Activated naive CD4-positive, alpha-beta T cell treated with anti-CD3 and anti-CD28 coated beads, Interleukin-2, amount 50 U/mL, for 72 hours (primary cell): ENCODE results near the gene LCN9. TPM values are rescaled to one million over a fixed set of nuclear protein-coding genes. Genes with fewer than 3 reads are reported as not detected.

Experiments
- ATAC-seq, 2 donors: fragments of 150-1000 bp; cut with Tn5 transposase; 2 replicates each; pipeline ENCODE4 v1.10.0; 2021; ENCODE audit warnings: mild to moderate bottlenecking in 2 of 2, moderate library complexity in 2 of 2
- DNase-seq, 2 donors: peaks; one replicate each; pipeline ENCODE4 v3.0.0; 2021 to 2022; ENCODE audit warnings: low spot score in 2 of 2
- H3K27ac Mint-ChIP-seq, 2 donors: one replicate each; pipeline ENCODE4 v1.8.0; 2022; ENCODE audit warnings: mild to moderate bottlenecking in 2 of 2, mixed read lengths in 2 of 2
- H3K36me3 Mint-ChIP-seq, 2 donors: one replicate each; pipeline ENCODE4 v1.8.0; 2022; ENCODE audit warnings: mixed read lengths in 2 of 2
- H3K9me3 Mint-ChIP-seq, 2 donors: one replicate each; pipeline ENCODE4 v1.8.0; 2022; ENCODE audit warnings: mixed read lengths in 2 of 2
- total RNA-seq, 2 donors: library from RNA; stranded (reverse); gene quantifications; one replicate each; pipeline ENCODE4 v1.2.3, GENCODE V29; 2022

The LCN9 gene
- total RNA-seq, 2 donors from 2014 or later: not detected

- Mint-ChIP-seq H3K27ac (no peak within 1 kb of the TSS), H3K9me3 (peaks cover 15 to 16% of the 10 kb centered on the region in 2 donors), H3K36me3 (peaks cover 7 to 11% of the 10 kb centered on the region in 2 donors)
- ATAC-seq (no peak), DNase-seq (no peak)
Observed at GRCh38 chr9:135639196-135639595, 23.9 kb upstream of the LCN9 start, which contains the start of gene GLT6D1. TSS of gene GLT6D1 (minus strand) at chr9:135639540. CDS start at chr9:135639187, 353 bp downstream.

DNA sequence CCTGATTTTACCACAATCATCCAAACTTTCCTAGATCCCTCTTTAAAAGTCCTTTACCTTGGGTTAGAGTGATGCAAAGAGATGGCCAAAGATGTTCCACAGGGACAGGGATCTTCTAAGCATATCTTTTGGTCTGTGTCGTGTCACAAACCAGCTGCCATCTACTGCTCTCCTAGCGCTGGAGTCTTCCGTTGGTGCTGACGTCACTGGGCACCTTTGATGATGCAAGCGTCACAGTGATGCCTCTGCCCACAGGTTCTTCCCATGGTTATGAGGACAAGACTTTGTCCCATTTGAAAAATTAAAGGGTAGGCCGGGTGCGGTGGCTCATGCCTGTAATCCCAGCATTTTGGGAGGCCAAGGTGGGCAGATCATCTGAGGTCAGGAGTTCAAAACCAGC lies 22.1 kb upstream of the LCN9 start:
- ATAC-seq: no peak
- no peak overlapping the region for H3K27ac Mint-ChIP-seq
- peaks cover 17 to 23% of the 10 kb centered on the region in 2 donors for H3K36me3 Mint-ChIP-seq
- H3K9me3 Mint-ChIP-seq: peaks cover 28% of the 10 kb centered on the region in 2 donors
- DNase-seq: no peak

DNA sequence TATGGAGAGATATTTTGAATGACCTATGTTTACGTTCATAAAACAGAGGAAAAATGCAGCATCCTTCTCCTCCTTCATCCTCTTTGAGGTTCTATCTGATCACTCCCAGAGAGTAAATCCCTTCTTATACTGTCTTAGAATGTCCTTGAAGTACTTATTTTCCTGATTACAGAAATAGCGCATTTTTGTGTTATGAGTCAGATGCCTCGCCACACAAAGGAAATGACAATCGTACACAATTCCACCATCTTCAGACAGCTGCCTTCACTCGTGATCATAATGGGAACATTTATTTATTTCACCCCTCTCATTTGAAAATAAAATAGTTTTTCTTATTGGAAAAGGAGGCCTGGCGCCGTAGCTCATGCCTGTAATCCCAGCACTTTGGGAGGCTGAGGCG lies 21.4 kb upstream of the LCN9 start:
- DNase-seq (no peak), ATAC-seq (no peak)
- peaks cover 28 to 29% of the 10 kb centered on the region in 2 donors for H3K9me3 Mint-ChIP-seq
- no peak overlapping the region for H3K27ac Mint-ChIP-seq
- H3K36me3 Mint-ChIP-seq: peaks cover 19 to 24% of the 10 kb centered on the region in 2 donors

- no peak for DNase-seq
- Mint-ChIP-seq H3K9me3 (peaks cover 41 to 52% of the 10 kb centered on the region in 2 donors), H3K36me3 (peaks cover 29 to 36% of the 10 kb centered on the region in 2 donors), H3K27ac (peak overlapping the region; percentile 29 to 35)
- no peak for ATAC-seq
Observed at GRCh38 chr9:135644631-135645218, 18.4 kb upstream of the LCN9 start.

GRCh38 chr9:135647884-135648283 lies 15.2 kb upstream of the LCN9 start:
- ATAC-seq (no peak), DNase-seq (no peak)
- Mint-ChIP-seq H3K27ac (no peak overlapping the region), H3K36me3 (peaks cover 35 to 36% of the 10 kb centered on the region in 2 donors), H3K9me3 (peaks cover 43 to 54% of the 10 kb centered on the region in 2 donors)

DNA sequence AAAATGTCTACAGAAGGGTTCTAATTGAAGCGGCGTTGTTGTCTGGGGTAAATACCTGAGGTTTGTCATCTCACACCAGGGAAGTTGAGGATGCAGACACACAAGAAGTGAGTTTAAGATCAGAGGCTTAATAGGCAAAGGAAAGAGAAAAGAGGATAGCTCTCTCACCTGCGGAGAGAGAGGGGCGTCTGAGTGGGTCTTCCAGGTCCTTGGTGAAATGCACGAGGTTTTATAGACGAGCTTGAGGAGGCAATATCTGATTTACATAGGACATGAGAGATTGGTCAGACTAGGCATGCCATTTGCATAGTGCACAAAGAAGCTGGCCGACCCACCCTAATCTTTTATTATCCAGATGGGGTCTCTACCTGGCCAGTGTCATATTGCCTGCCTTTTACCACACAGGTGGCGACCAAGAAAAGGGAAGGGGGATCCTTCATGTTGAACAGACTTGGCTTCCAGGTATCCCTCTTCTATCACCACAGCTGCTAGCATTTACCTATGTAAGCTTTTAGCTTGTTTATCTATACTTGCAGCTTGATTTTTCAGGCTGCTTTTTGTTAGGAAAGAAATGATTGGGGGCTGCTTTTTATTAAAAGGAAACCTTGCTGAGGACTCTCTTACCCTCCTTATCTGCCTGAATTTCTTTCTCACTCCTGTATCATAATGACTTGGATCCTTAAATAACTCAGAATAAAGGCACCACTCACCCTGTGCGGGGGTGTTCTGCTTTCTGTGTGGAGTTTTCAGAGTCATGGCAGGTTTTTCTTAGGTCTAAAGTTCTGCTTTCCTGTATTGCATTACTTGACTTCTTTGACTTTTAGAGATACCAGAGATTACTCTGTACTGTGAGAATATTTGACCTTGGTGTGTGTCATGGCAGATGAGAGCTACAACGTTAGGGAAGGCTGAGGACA lies 14.4 kb upstream of the LCN9 start:
- peaks cover 29 to 30% of the 10 kb centered on the region in 2 donors for H3K36me3 Mint-ChIP-seq
- peaks cover 36 to 46% of the 10 kb centered on the region in 2 donors for H3K9me3 Mint-ChIP-seq
- DNase-seq (no peak), ATAC-seq (no peak)
- no peak overlapping the region for H3K27ac Mint-ChIP-seq

DNA sequence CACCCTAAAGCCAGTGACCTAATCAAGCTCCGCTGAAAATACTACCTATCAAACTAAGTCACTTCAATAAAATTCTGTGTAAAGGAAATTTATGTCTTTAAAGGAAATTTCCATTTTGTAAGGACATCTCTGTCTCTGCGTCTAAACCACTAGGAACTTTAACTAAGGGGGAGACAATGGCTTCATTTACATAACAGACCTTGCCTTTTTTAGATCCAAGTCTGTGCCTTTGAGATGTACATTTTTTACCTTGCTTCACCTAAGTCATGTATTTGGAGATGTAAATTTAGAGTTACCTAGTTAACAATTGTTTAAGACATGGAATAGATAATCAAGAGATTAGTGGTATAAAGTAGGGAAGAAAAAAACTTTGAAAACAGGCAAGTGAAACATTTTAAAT lies 13.6 kb upstream of the LCN9 start:
- Mint-ChIP-seq H3K9me3 (peaks cover 31 to 41% of the 10 kb centered on the region in 2 donors), H3K27ac (no peak overlapping the region), H3K36me3 (peaks cover 24 to 28% of the 10 kb centered on the region in 2 donors)
- ATAC-seq: no peak
- no peak for DNase-seq

GRCh38 chr9:135650408-135650807 lies 12.7 kb upstream of the LCN9 start:
- Mint-ChIP-seq H3K27ac (no peak overlapping the region), H3K9me3 (peaks cover 22 to 32% of the 10 kb centered on the region in 2 donors), H3K36me3 (peaks cover 15 to 19% of the 10 kb centered on the region in 2 donors)
- DNase-seq: no peak
- no peak for ATAC-seq

- peaks cover 0 to 2% of the 10 kb centered on the region in 2 donors for H3K36me3 Mint-ChIP-seq
- peaks cover 2 to 3% of the 10 kb centered on the region in 2 donors for H3K9me3 Mint-ChIP-seq
- DNase-seq: no peak
- no peak overlapping the region for H3K27ac Mint-ChIP-seq
- ATAC-seq: no peak
Observed at GRCh38 chr9:135655317-135655716, 7.8 kb upstream of the LCN9 start.

DNA sequence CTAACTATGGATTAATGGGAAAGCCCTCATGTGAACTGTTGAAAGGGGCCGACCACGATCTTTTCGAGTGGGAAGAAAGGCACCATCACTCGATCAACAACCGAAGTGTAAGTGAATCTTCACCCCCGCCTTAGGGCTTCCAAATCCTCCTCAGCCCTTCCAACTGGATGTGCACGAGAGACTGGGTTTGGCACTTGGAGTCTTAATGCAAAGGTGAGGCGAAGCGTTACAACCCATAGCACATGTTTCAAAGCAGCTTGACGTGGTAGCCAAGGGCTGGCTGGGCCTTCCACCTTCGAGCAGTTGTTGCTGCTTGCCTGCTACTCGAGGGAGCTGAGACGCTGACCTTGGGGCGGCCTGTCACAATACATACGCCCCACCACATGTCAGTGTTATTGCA lies 5.7 kb upstream of the LCN9 start:
- DNase-seq (no peak), ATAC-seq (no peak)
- no peaks in the 10 kb centered on the region for H3K9me3 Mint-ChIP-seq
- no peak overlapping the region for H3K27ac Mint-ChIP-seq
- no peaks in the 10 kb centered on the region for H3K36me3 Mint-ChIP-seq

- no peak overlapping the region for H3K27ac Mint-ChIP-seq
- DNase-seq (no peak), ATAC-seq (no peak)
- H3K9me3 Mint-ChIP-seq: no peaks in the 10 kb centered on the region
- H3K36me3 Mint-ChIP-seq: no peaks in the 10 kb centered on the region
Observed at GRCh38 chr9:135659252-135659651, 3.9 kb upstream of the LCN9 start.

DNA sequence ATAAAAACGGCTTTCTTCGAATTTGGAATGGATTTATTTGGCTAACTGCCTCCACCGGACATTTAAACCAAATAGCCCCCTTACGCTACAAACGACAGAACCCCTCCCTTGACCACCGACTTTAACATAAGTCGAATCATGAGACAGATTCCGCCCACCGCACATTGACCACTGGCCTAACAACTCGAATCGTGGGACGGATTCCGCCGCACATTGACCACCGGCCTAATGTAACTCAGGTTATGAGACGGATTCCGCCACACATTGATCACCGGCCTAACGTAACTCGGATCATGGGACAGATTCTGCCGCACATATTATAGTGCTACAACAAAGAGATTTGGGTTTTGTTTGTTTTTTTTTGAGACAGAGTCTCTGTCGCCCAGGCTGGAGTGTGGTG lies 2.7 kb upstream of the LCN9 start:
- H3K9me3 Mint-ChIP-seq: no peaks in the 10 kb centered on the region
- H3K27ac Mint-ChIP-seq: no peak overlapping the region
- ATAC-seq: no peak
- no peaks in the 10 kb centered on the region for H3K36me3 Mint-ChIP-seq
- DNase-seq: no peak

GRCh38 chr9:135661816-135662560 lies 1.1 kb upstream of the LCN9 start:
- H3K9me3 Mint-ChIP-seq: no peaks in the 10 kb centered on the region
- no peaks in the 10 kb centered on the region for H3K36me3 Mint-ChIP-seq
- no peak for ATAC-seq
- no peak overlapping the region for H3K27ac Mint-ChIP-seq
- no peak for DNase-seq

GRCh38 chr9:135663451-135663770 lies 302 bp downstream of the LCN9 start:
- Mint-ChIP-seq H3K36me3 (no peaks in the 10 kb centered on the region), H3K27ac (no peak overlapping the region), H3K9me3 (no peaks in the 10 kb centered on the region)
- DNase-seq: no peak
- ATAC-seq: no peak

GRCh38 chr9:135663857-135664256 lies 748 bp downstream of the LCN9 start:
- ATAC-seq (no peak), DNase-seq (no peak)
- H3K27ac Mint-ChIP-seq: no peak overlapping the region
- no peaks in the 10 kb centered on the region for H3K9me3 Mint-ChIP-seq
- H3K36me3 Mint-ChIP-seq: no peaks in the 10 kb centered on the region

DNA sequence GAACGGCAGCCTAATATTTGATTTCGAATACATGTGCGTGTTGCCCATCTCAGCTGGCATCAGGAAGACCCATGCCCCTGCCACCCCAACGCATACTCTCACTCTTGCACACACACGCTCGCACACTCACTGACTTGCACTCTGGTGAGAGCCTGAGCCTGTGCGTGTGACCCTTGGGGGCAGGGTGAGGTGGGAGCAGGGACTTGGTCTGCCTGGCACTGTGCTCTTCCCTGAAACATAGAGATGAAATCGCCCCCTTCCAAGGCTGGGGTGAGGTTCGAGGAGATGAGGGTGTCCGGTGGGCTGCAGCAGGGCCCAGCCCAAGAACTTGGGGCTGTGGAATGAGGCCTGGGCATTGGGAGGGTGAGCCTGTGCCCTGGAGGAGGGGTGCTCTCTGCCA lies 1.2 kb downstream of the LCN9 start:
- H3K9me3 Mint-ChIP-seq: no peaks in the 10 kb centered on the region
- H3K36me3 Mint-ChIP-seq: no peaks in the 10 kb centered on the region
- ATAC-seq (no peak), DNase-seq (no peak)
- no peak overlapping the region for H3K27ac Mint-ChIP-seq
